H1 (cell line): ENCODE measurements around the gene MBD3L2B. TPM values are rescaled to one million over a fixed set of nuclear protein-coding genes. Genes with fewer than 3 reads are reported as not detected.

Experiments
- ATF2 ChIP-seq: IDR thresholded peaks from 2 replicates; pipeline ENCODE4 v1.6.1; 2012; ENCODE audit warnings: low read length, inconsistent platforms
- BRCA1 ChIP-seq: IDR thresholded peaks from 2 replicates; pipeline ENCODE4 v1.6.1; 2012; ENCODE audit warnings: low read depth, low read length, improper control_type of control experiment
- FOSL1 ChIP-seq: IDR thresholded peaks from 2 replicates; pipeline ENCODE4 v1.6.1; 2011; ENCODE audit warnings: mild to moderate bottlenecking, low read depth, low read length, moderate library complexity; ENCODE audit not compliant: insufficient read depth
- POLR2A ChIP-seq, 2 experiments: IDR thresholded peaks; 1 replicate in 1 of 2; 2 replicates in 1 of 2; pipeline ENCODE4 v1.6.1; 2011; ENCODE audit warnings: low read depth in 2 of 2, low read length in 2 of 2, mild to moderate bottlenecking in 2 of 2; ENCODE audit errors: control extremely low read depth in 1 of 2
- SIX5 ChIP-seq: IDR thresholded peaks from 2 replicates; pipeline ENCODE4 v1.6.1; 2011; ENCODE audit warnings: mild to moderate bottlenecking, low read depth, low read length
- SUZ12 ChIP-seq: fragments of 200-600 bp; sonication (generic); IDR thresholded peaks from 2 replicates; pipeline ENCODE4 v1.6.1; 2012; ENCODE audit warnings: mild to moderate bottlenecking, inconsistent platforms, low read length, moderate library complexity, mixed read lengths
- TBP ChIP-seq: IDR thresholded peaks from 2 replicates; pipeline ENCODE4 v1.6.1; 2011; ENCODE audit warnings: low read depth, low read length, improper control_type of control experiment
- polyA plus RNA-seq, 7 experiments: library from polyadenylated mRNA; depleted of rRNA in 3 of 7; stranded (reverse) in 5 of 7; unstranded in 2 of 7; fragments of >200 nt in 5 of 7; fragments of 200-250 nt in 2 of 7; gene quantifications; 1 replicate in 5 of 7; 2 replicates in 1 of 7; 4 replicates in 1 of 7; pipeline versions ENCODE4 v1.2.1 to v1.2.3, GENCODE V29; 2011 to 2013; ENCODE audit warnings: missing spikeins in 2 of 7, mixed read lengths in 2 of 7
- total RNA-seq: library from RNA; stranded (reverse); fragmentation: NEBNext Ultra II Directional; extraction: Animal tissue kit (Norgen Biotek cat#: 25700); gene quantifications from 2 replicates; pipeline ENCODE4 v1.2.1, GENCODE V29; 2021

The MBD3L2B gene
- total and polyA plus RNA-seq, 2 of the 8 experiments (the other 6 are each of a cell fraction or from before 2014, with no cell fraction given): not detected

GRCh38 chr19:7067716-7068115 lies 46.5 kb upstream of the MBD3L2B start (continued):
- TF ChIP-seq ATF2 (no peak), SUZ12 (no peak), SIX5 (no peak), BRCA1 (no peak), POLR2A (IDR thresholded peaks at IDR 0.05; ENCODE audit: control extremely low read depth in 1 of 2, low read depth in 2 of 2, low read length in 2 of 2) (no peak), FOSL1 (no peak), TBP (no peak)
